HG02981 (cell line): Measurements from ENCODE around the gene OSBPL8.
"Not testable (repeated sequence)": the region's sequence is repeated elsewhere in the genome, so short reads cannot be mapped to it uniquely, and the experiment has no call there.

Experiments
- ATAC-seq: cut with Tn5 transposase; IDR thresholded peaks from one replicate; pipeline ENCODE4 v1.9.1; 2021; ENCODE audit warnings: mild to moderate bottlenecking, moderate library complexity; ENCODE audit not compliant: unreplicated experiment

OSBPL8 gene

GRCh38 chr12:76428117-76428516 lies 131.5 kb downstream of the OSBPL8 start:
- no peak for ATAC-seq

DNA sequence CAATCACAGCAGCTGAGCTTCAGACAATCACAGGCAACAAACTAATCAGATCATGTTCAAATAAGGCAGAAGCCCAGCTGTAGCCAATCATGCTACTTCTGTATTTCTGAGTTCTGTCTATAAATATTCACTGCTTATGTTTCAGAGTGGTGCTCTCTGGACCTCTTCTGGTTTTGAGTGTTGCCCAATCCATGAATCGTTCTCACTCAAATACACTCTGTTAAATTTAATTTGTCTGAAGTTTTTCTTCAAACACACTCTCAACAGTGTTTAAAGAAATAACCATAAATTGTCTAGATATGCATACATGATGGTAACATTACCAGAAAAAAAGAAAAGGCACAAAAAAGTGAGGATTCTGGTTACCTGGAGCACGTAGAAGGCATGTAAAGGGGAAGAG lies 133.4 kb downstream of the OSBPL8 start:
- ATAC-seq: no peak

DNA sequence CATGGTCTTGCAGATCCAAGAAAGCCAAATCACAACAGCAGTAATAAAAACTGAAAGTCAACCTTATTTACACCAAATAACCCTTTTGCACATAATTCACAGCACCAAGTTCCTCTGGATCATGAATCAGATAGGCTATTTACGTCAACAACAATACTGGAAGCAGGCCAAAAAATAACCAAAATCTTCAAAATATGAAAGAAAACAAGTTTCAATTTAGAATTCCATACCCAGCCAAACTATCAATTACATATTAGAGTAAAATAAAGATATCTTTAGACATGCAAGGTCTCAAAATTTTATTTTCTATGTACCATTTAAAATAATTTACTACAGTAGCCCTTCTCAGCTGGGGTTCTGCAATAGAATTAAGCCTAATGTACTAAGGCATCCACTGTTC lies 134.6 kb downstream of the OSBPL8 start:
- ATAC-seq: no peak

GRCh38 chr12:76422543-76423438 lies 136.8 kb downstream of the OSBPL8 start:
- ATAC-seq: no peak

DNA sequence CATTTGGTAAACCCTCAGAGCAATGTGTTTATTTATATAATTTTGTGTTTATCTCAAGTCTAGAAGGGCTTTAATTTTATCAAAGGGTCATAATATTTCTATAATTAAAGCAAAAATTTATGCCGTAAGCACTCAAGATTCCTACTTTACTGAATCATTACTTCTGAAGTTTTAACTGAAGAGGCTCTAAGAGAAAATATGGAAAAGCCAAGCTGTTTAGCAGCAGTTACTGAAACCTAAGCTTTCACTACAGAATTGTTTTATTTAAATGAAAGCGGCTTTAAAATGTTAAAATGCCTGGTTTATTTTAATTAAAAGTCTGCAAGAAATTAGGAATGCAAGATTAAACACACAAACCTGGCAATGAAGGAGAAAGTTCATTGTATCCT lies 137.4 kb downstream of the OSBPL8 start:
- no peak for ATAC-seq

GRCh38 chr12:76421046-76421445 lies 138.5 kb downstream of the OSBPL8 start:
- ATAC-seq: no peak

DNA sequence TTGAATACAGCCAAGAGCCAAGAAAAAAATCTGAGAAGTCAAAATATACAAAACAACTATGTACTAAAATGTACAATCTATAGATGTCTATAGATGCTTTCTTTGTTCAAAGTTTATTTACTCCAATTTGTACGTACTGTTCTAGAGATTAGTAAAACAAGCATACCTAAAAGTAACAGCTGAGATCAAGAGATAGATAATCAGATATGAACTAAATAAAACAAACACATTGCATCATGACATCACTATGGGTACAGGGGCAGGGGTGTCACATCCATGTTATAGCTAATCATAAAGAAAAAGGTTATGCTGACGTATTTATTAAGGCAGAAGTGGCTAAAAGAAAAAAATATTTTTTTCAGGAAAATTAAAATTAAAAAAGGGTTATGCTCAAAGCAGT lies 139.3 kb downstream of the OSBPL8 start:
- ATAC-seq: no peak

GRCh38 chr12:76417116-76417515 lies 142.5 kb downstream of the OSBPL8 start:
- peak; percentile 84 for ATAC-seq

DNA sequence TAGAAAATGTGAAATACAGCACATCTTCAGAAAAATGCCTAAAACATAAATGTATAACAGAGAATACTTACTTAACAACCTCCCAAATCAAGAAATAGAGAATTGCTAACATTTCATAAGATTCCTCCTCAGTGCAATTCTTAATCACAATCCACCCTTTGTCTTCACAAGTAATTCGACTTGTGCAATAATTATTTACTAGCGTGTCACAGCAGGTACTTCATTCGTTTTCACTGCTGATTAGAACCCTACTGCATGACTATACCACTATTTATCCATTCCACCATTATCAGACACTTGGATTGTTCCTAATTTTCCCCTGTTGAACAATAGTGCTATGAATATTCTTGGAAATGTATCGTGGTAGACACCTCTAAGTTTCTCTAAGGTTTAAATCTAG lies 146.4 kb downstream of the OSBPL8 start:
- no peak for ATAC-seq

DNA sequence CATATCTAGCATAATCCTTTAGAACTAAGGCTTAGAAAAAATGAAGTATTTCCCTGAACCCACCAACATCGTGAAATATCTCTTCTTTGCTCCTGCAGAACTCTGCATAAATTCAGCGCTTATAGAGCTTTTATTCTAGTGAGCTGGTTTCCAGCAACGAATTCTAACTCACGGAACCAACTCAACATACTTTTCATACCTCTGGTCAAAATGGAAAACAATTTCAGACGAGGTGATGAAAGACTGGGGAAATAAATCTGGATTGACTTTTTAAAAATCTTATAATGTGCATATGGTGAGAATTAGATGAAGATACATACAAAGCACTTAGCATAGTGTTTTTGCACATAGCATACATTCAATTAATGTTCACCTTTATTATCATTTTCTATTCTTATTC lies 148.8 kb downstream of the OSBPL8 start:
- ATAC-seq: no peak

DNA sequence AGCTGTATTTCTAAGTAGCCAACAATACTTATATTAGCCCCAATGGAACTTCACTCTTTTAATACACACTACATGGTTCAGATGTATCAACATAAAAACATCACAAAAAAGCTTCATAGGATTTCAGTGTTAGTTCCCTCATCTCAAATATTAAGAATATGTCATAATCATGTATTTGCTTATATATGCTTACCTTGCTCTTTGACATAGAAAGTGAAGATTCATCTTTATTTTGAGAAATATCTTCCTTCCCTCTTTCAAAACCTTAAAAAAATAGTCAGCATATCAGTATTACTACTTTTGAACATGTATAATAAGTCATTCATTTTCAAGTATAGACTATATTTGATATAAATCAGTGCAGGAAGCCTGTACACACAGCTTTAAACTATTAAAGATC lies 149.2 kb downstream of the OSBPL8 start:
- ATAC-seq: no peak

GRCh38 chr12:76409074-76409473 lies 150.5 kb downstream of the OSBPL8 start:
- no peak for ATAC-seq

- ATAC-seq: no peak
Observed at GRCh38 chr12:76407710-76408109, 151.9 kb downstream of the OSBPL8 start.

DNA sequence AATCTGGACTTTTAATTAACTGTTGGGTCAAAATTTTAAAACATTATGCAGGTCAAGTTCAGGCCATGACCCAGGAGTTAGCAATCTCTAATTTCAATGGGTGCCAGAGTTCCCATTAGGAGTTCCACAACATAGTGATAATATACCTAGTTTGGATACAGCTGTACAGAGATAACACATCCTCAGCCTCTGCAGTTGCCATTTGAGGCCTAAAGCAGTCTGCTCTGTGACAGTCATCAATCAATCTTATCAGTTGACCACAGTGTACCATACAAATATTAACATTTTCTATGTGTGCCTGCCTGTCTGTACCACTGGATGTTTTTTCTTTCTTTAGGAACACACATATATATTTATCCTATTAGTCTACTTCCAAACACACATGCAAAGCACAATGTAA lies 157.3 kb downstream of the OSBPL8 start:
- ATAC-seq: no peak

- no peak for ATAC-seq
Observed at GRCh38 chr12:76400136-76400535, 159.4 kb downstream of the OSBPL8 start.

GRCh38 chr12:76399040-76399439 lies 160.5 kb downstream of the OSBPL8 start:
- ATAC-seq: no peak

DNA sequence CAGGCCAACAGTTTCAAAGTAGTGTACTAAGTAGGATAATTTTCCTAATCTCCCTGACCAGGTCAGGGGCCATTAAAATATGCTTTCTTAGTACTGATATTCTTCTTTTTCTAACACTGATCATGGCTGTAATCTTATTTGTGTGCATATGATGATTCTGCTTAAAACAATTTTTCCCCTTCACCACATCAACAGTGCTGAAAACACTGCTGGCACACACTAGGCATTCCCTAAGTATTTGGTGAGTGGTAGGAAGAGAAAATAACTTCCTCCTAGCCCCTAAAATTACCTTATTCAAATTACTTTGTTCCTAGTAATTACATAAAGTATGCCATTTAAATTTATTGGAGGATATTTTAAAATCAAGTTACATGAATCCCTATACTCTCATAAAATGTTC lies 161.5 kb downstream of the OSBPL8 start:
- ATAC-seq: no peak

GRCh38 chr12:76391461-76391860 lies 168.1 kb downstream of the OSBPL8 start:
- ATAC-seq: no peak

- no peak for ATAC-seq
Observed at GRCh38 chr12:76387614-76388013, 172.0 kb downstream of the OSBPL8 start.

DNA sequence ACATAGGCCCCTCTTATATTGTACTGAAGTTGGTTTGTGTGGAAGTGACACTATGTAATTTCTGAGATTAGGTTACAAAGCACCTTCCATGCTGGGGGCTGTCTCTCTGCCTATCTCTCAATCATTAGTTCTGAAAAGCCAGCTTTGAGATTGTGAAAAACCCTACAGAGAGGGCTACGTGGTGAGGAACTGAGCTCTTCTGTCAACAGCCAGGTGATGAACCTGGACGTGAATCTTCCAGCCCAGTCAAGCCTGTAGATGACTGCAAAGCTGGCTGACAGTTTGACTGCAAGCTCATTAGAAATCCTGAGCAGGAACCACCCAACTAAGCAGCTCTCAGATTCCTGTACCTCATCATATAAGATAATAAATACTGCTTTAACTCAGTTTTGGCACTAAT lies 175.0 kb downstream of the OSBPL8 start:
- no peak for ATAC-seq

DNA sequence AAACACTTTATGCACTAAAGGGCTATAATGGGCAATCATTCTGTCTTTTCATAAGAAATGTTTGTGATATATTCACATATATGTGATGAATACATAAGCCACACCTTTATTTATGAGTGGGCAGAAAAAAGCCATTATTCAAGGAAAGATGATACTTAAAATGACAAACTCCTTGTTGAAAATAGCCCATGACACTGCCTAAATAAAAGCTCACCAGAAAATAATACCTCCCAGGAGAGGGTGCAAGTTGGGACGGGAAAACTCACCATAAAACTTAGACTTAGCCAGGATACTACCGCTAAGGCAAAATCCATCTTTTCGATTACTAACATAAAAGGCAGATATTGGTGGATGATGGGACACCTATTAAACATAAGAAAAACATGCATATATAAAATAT lies 175.6 kb downstream of the OSBPL8 start:
- ATAC-seq: no peak

DNA sequence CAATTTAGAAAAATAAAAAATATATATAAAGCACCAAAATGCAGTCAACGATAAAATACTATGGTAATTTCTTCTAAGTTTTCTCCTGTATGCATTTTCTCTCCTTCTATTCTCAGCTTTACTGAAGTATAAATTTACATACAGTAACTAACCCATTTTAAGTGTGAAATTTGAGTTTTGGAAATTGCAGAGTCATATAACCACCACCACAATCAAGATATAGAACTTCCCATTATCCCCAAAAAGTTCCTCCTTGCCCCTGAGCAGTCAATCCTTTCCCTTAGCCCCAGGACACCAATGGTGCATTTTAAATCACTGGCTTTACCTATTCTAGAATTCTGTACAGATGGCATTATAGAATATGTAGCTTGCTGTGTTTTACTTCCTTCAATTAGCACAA lies 180.3 kb downstream of the OSBPL8 start:
- ATAC-seq: no peak

DNA sequence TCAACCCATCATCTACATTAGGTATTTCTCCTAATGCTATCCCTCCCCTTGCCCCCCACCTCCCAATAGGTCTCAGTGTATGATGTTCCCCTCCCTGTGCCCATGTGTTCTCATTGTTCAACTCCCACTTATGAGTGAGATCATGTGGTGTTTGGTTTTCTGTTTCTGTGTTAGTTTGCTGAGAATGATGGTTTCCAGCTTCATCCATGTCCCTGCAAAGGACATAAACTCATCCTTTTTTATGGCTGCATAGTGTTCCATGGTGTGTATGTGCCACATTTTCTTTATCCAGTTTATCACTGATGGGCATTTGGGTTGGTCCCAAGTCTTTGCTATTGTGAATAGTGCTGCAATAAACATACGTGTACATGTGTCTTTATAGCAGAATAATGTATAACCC lies 182.7 kb downstream of the OSBPL8 start:
- ATAC-seq: not testable (repeated sequence)
